Mammary epithelial cell (primary cell): ENCODE results near the gene CIPC.

ENCODE experiments used
- EZH2 ChIP-seq: IDR thresholded peaks from 2 replicates; pipeline ENCODE4 v1.6.1; 2012; ENCODE audit warnings: low read length, inconsistent platforms, borderline replicate concordance
- TF ChIP-seq, protein P1 (sequence below), 2 donors: IDR thresholded peaks in 1 of 2; conservative IDR thresholded peaks in 1 of 2; 2 replicates each; pipeline ENCODE4 v1.5.1; 2011 to 2012; ENCODE audit warnings: inconsistent platforms in 2 of 2, low read length in 2 of 2, mild to moderate bottlenecking in 2 of 2, control low read depth in 1 of 2, low read depth in 1 of 2; ENCODE audit not compliant: insufficient read depth in 1 of 2; ENCODE audit errors: extremely low read depth in 1 of 2

DNA sequence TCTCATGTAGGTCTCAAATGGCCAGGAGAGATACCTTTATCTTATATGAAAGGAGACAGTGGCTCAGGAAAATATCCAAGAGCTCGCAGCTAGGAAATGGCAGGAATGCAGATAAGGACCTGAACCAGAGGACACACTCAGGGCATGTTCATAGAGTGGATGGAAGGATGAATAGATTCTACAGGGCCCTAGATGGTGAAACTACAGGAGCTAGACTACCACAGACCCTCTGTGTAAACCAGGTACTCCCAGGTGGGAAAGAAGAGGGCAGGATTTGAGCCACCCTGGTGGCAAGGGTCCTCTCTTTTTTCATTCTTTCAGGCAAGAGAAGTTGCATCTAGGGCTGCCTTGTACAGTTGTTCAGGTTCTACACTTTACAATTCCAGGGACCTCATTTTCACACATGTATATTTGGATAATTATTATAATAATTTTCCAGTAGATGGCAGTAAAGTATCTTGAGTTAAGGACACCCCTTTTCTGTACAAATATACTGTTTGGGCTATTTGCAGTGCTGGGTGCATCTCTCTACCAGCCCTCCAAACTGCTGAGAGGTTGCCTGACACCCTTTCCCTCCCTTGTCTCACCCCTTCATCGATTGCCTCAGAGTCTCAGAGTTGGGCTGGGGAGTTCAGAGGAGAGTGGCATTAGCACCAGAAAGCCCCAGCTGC is 54.0 kb downstream of the CIPC start:
- TF ChIP-seq, protein P1, sequence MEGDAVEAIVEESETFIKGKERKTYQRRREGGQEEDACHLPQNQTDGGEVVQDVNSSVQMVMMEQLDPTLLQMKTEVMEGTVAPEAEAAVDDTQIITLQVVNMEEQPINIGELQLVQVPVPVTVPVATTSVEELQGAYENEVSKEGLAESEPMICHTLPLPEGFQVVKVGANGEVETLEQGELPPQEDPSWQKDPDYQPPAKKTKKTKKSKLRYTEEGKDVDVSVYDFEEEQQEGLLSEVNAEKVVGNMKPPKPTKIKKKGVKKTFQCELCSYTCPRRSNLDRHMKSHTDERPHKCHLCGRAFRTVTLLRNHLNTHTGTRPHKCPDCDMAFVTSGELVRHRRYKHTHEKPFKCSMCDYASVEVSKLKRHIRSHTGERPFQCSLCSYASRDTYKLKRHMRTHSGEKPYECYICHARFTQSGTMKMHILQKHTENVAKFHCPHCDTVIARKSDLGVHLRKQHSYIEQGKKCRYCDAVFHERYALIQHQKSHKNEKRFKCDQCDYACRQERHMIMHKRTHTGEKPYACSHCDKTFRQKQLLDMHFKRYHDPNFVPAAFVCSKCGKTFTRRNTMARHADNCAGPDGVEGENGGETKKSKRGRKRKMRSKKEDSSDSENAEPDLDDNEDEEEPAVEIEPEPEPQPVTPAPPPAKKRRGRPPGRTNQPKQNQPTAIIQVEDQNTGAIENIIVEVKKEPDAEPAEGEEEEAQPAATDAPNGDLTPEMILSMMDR (conservative IDR thresholded peaks at IDR 0.05 in 1 of 2, IDR thresholded peaks at IDR 0.05 in 1 of 2; ENCODE audit: extremely low read depth in 1 of 2, insufficient read depth in 1 of 2, low read depth in 1 of 2, low read length in 2 of 2): peak; percentile 25 to 41
- no peak for TF ChIP-seq EZH2
